Activated naive CD8-positive, alpha-beta T cell (primary cell): ENCODE data around the gene MYBBP1A.
A peak's percentile ranks its signal among the peaks of the same experiment; 100 is the strongest.

ENCODE experiments used
- H3K27ac Mint-ChIP-seq: one replicate; pipeline ENCODE4 v1.8.0; 2021; ENCODE audit warnings: mixed read lengths
- H3K27me3 Mint-ChIP-seq: one replicate; pipeline ENCODE4 v1.8.0; 2021; ENCODE audit warnings: mixed read lengths
- H3K36me3 Mint-ChIP-seq: one replicate; pipeline ENCODE4 v1.8.0; 2021; ENCODE audit warnings: mixed read lengths
- H3K4me1 Mint-ChIP-seq: one replicate; pipeline ENCODE4 v1.8.0; 2021; ENCODE audit warnings: low read depth, mixed read lengths
- H3K4me3 Mint-ChIP-seq: one replicate; pipeline ENCODE4 v1.8.0; 2021; ENCODE audit warnings: mild to moderate bottlenecking, mixed read lengths
- H3K9me3 Mint-ChIP-seq: one replicate; pipeline ENCODE4 v1.8.0; 2021; ENCODE audit warnings: low read depth, mixed read lengths

The MYBBP1A gene

GRCh38 chr17:4542003-4542725 lies 13.0 kb downstream of the MYBBP1A start:
- Mint-ChIP-seq H3K27ac (no peak overlapping the region), H3K9me3 (no peaks in the 10 kb centered on the region), H3K4me1 (no peaks in the 10 kb centered on the region), H3K36me3 (no peaks in the 10 kb centered on the region), H3K27me3 (no peaks in the 10 kb centered on the region), H3K4me3 (no peak overlapping the region)

- Mint-ChIP-seq H3K27me3 (no peaks in the 10 kb centered on the region), H3K9me3 (no peaks in the 10 kb centered on the region), H3K27ac (no peak overlapping the region), H3K36me3 (no peaks in the 10 kb centered on the region), H3K4me3 (no peak overlapping the region), H3K4me1 (no peaks in the 10 kb centered on the region)
Observed at GRCh38 chr17:4541328-4542002, 13.7 kb downstream of the MYBBP1A start.

GRCh38 chr17:4540687-4541327 lies 14.4 kb downstream of the MYBBP1A start:
- Mint-ChIP-seq H3K4me1 (no peaks in the 10 kb centered on the region), H3K27ac (no peak overlapping the region), H3K9me3 (no peaks in the 10 kb centered on the region), H3K4me3 (no peak overlapping the region), H3K36me3 (no peaks in the 10 kb centered on the region), H3K27me3 (no peaks in the 10 kb centered on the region)

- H3K27me3 Mint-ChIP-seq, result no peaks in the 10 kb centered on the region
- no peak overlapping the region for H3K4me3 Mint-ChIP-seq
- no peaks in the 10 kb centered on the region for H3K4me1 Mint-ChIP-seq
- no peaks in the 10 kb centered on the region for H3K9me3 Mint-ChIP-seq
- no peaks in the 10 kb centered on the region for H3K36me3 Mint-ChIP-seq
- no peak overlapping the region for H3K27ac Mint-ChIP-seq
Observed at GRCh38 chr17:4540224-4540651, 14.9 kb downstream of the MYBBP1A start.

GRCh38 chr17:4539576-4540223 lies 15.5 kb downstream of the MYBBP1A start:
- Mint-ChIP-seq H3K36me3 (no peaks in the 10 kb centered on the region), H3K27ac (no peak overlapping the region), H3K4me1 (no peaks in the 10 kb centered on the region), H3K9me3 (no peaks in the 10 kb centered on the region), H3K27me3 (no peaks in the 10 kb centered on the region), H3K4me3 (no peak overlapping the region)

- no peaks in the 10 kb centered on the region for H3K4me1 Mint-ChIP-seq
- H3K27ac Mint-ChIP-seq, result no peak overlapping the region
- H3K4me3 Mint-ChIP-seq, result no peak overlapping the region
Observed at GRCh38 chr17:4539025-4539424, 16.2 kb downstream of the MYBBP1A start.

GRCh38 chr17:4538236-4539002 lies 16.8 kb downstream of the MYBBP1A start:
- H3K27me3 Mint-ChIP-seq, result no peaks in the 10 kb centered on the region
- H3K9me3 Mint-ChIP-seq, result no peaks in the 10 kb centered on the region
- no peaks in the 10 kb centered on the region for H3K36me3 Mint-ChIP-seq
- H3K27ac Mint-ChIP-seq, result no peak overlapping the region
- peaks cover 4% of the 10 kb centered on the region for H3K4me1 Mint-ChIP-seq
- H3K4me3 Mint-ChIP-seq, result no peak overlapping the region

More at GRCh38 chr17:4539025-4539424, 16.2 kb downstream of the MYBBP1A start:
- Mint-ChIP-seq H3K9me3 (no peaks in the 10 kb centered on the region), H3K27me3 (no peaks in the 10 kb centered on the region), H3K36me3 (no peaks in the 10 kb centered on the region)

- Mint-ChIP-seq H3K27me3 (no peaks in the 10 kb centered on the region), H3K36me3 (no peaks in the 10 kb centered on the region), H3K9me3 (no peaks in the 10 kb centered on the region), H3K4me1 (peaks cover 8% of the 10 kb centered on the region), H3K4me3 (no peak overlapping the region), H3K27ac (no peak overlapping the region)
Observed at GRCh38 chr17:4537451-4538235, 17.5 kb downstream of the MYBBP1A start.

GRCh38 chr17:4536742-4537411 lies 18.3 kb downstream of the MYBBP1A start:
- H3K27me3 Mint-ChIP-seq, result peaks cover 2% of the 10 kb centered on the region

GRCh38 chr17:4536259-4536741 lies 18.9 kb downstream of the MYBBP1A start:
- no peaks in the 10 kb centered on the region for H3K36me3 Mint-ChIP-seq
- peaks cover 8% of the 10 kb centered on the region for H3K4me1 Mint-ChIP-seq
- H3K9me3 Mint-ChIP-seq, result no peaks in the 10 kb centered on the region
- no peak overlapping the region for H3K4me3 Mint-ChIP-seq
- no peak overlapping the region for H3K27ac Mint-ChIP-seq
- H3K27me3 Mint-ChIP-seq, result peaks cover 2% of the 10 kb centered on the region

More at GRCh38 chr17:4536742-4537411, 18.3 kb downstream of the MYBBP1A start:
- Mint-ChIP-seq H3K36me3 (no peaks in the 10 kb centered on the region), H3K9me3 (no peaks in the 10 kb centered on the region), H3K4me1 (peaks cover 8% of the 10 kb centered on the region), H3K4me3 (no peak overlapping the region), H3K27ac (peak overlapping the region; percentile 16)

GRCh38 chr17:4535667-4536258 lies 19.4 kb downstream of the MYBBP1A start:
- no peaks in the 10 kb centered on the region for H3K36me3 Mint-ChIP-seq
- H3K27ac Mint-ChIP-seq, result no peak overlapping the region
- no peak overlapping the region for H3K4me3 Mint-ChIP-seq
- H3K9me3 Mint-ChIP-seq, result no peaks in the 10 kb centered on the region
- H3K4me1 Mint-ChIP-seq, result peaks cover 8% of the 10 kb centered on the region
- H3K27me3 Mint-ChIP-seq, result peaks cover 2% of the 10 kb centered on the region

GRCh38 chr17:4534928-4535666 lies 20.1 kb downstream of the MYBBP1A start:
- no peak overlapping the region for H3K27ac Mint-ChIP-seq
- H3K27me3 Mint-ChIP-seq, result peaks cover 2% of the 10 kb centered on the region

More at GRCh38 chr17:4534928-4535666, 20.1 kb downstream of the MYBBP1A start:
- Mint-ChIP-seq H3K9me3 (no peaks in the 10 kb centered on the region), H3K4me1 (peaks cover 8% of the 10 kb centered on the region), H3K36me3 (no peaks in the 10 kb centered on the region), H3K4me3 (no peak overlapping the region)
